K562 (cell line): ENCODE measurements around the gene PRKCB. TPM values are rescaled to one million over a fixed set of nuclear protein-coding genes. Genes with fewer than 3 reads are reported as not detected.

Experiments used
- BCL6 ChIP-seq: fragments of 250-450 bp; sonication (Bioruptor Pico); IDR thresholded peaks from 2 replicates; pipeline ENCODE4 v1.4.0; 2020
- KDM1A ChIP-seq, 2 experiments: fragments of 450-650 bp; IDR thresholded peaks; 2 replicates each; pipeline ENCODE4 v1.6.1; 2016; ENCODE audit warnings: mild to moderate bottlenecking in 2 of 2
- KDM5B ChIP-seq: fragments of 200-600 bp; sonication (generic); IDR thresholded peaks from 2 replicates; pipeline ENCODE4 v1.6.1; 2012; ENCODE audit warnings: low read depth, mild to moderate bottlenecking, moderate library complexity, low read length, control low read depth, inconsistent platforms; ENCODE audit not compliant: insufficient replicate concordance
- NONO ChIP-seq, 2 experiments: fragments of 200-400 bp in 1 of 2; fragments of 450-650 bp in 1 of 2; formaldehyde crosslinking in 1 of 2; IDR thresholded peaks; 2 replicates each; pipeline ENCODE4 v1.6.1; 2017; ENCODE audit warnings: low read depth in 2 of 2, mild to moderate bottlenecking in 2 of 2, moderate library complexity in 2 of 2, low read length in 1 of 2
- POLR2H ChIP-seq: IDR thresholded peaks from 2 replicates; pipeline ENCODE4 v1.6.1; 2016; ENCODE audit warnings: missing genetic modification characterization, low read depth, mild to moderate bottlenecking, control low read depth, missing compliant biosample characterization, moderate library complexity
- RBBP5 ChIP-seq: fragments of 200-600 bp; sonication (generic); IDR thresholded peaks from 2 replicates; pipeline ENCODE4 v1.6.1; 2012; ENCODE audit warnings: borderline replicate concordance, mild to moderate bottlenecking, low read length, control low read depth, inconsistent platforms; ENCODE audit not compliant: insufficient read depth, poor library complexity, severe bottlenecking
- SETDB1 ChIP-seq: IDR thresholded peaks from one replicate; pipeline ENCODE4 v1.6.1; 2012; ENCODE audit warnings: low read length, control low read depth, inconsistent platforms
- TAF15 ChIP-seq: fragments of 200-400 bp; formaldehyde crosslinking; IDR thresholded peaks from 2 replicates; pipeline ENCODE4 v1.6.1; 2017; ENCODE audit warnings: mild to moderate bottlenecking, low read depth, low read length, moderate library complexity
- XRCC5 ChIP-seq: fragments of 200-400 bp; formaldehyde crosslinking; IDR thresholded peaks from 2 replicates; pipeline ENCODE4 v1.6.1; 2017; ENCODE audit warnings: low read depth, mild to moderate bottlenecking, low read length
- ZBTB11 ChIP-seq, 3 experiments: fragments of 200-800 bp in 1 of 3; fragments of 250-450 bp in 1 of 3; fragments of 450-650 bp in 1 of 3; sonication (Bioruptor Pico) in 1 of 3; sonication (Bioruptor generic) in 1 of 3; formaldehyde crosslinking in 1 of 3; IDR thresholded peaks; 2 replicates each; pipeline versions ENCODE4 v1.6.1 to v1.8.0; 2016 to 2022; ENCODE audit warnings: mild to moderate bottlenecking in 2 of 3, missing genetic modification characterization in 2 of 3, missing compliant biosample characterization in 1 of 3, moderate library complexity in 1 of 3
- ZBTB17 ChIP-seq: fragments of 450-650 bp; formaldehyde crosslinking; IDR thresholded peaks from 2 replicates; pipeline ENCODE4 v1.4.0; 2020; ENCODE audit warnings: mild to moderate bottlenecking
- ZBTB8A ChIP-seq: fragments of 450-650 bp; IDR thresholded peaks from 2 replicates; pipeline ENCODE4 v1.6.1; 2018; ENCODE audit warnings: mild to moderate bottlenecking, moderate library complexity; ENCODE audit not compliant: partially characterized antibody
- ZNF184 ChIP-seq: sonication (generic); formaldehyde crosslinking; IDR thresholded peaks from 2 replicates; pipeline ENCODE4 v1.5.0; 2020; ENCODE audit warnings: missing genetic modification reagents
- ZNF76 ChIP-seq: fragments of 250-450 bp; sonication (Bioruptor Pico); IDR thresholded peaks from 2 replicates; pipeline ENCODE4 v1.4.0; 2020; ENCODE audit warnings: mild to moderate bottlenecking, moderate library complexity, borderline replicate concordance
- polyA plus RNA-seq, 8 experiments: library from polyadenylated mRNA; depleted of rRNA in 4 of 8; stranded (reverse) in 5 of 8; unstranded in 3 of 8; fragments of >200 nt; fragmentation: Nextera tagmentation in 2 of 8; fragmentation: Illumina TruSeq in 1 of 8; extraction: Ambion mirVana in 2 of 8; extraction: Trizol in 1 of 8; gene quantifications; 2 replicates each; pipeline versions ENCODE4 v1.2.1 to v1.2.3, GENCODE V29; 2011 to 2014; ENCODE audit warnings: inconsistent platforms in 1 of 8, missing spikeins in 1 of 8
- total RNA-seq, 7 experiments: library from RNA; depleted of rRNA in 6 of 7; stranded (reverse); fragments of >200 nt in 6 of 7; fragmentation: Illumina TruSeq in 2 of 7; extraction: Trizol in 2 of 7; gene quantifications; 2 replicates each; pipeline versions ENCODE4 v1.2.1 to v1.2.3, GENCODE V29; 2011 to 2021; ENCODE audit warnings: low replicate concordance in 1 of 7
- TF ChIP-seq, protein P1 (sequence below), 2 experiments: fragments of 450-650 bp in 1 of 2; sonication (generic) in 1 of 2; formaldehyde crosslinking in 1 of 2; IDR thresholded peaks; 2 replicates each; pipeline versions ENCODE4 v1.7.1 to v1.9.0; 2016 to 2022; ENCODE audit warnings: inconsistent platforms in 1 of 2, mild to moderate bottlenecking in 1 of 2, missing genetic modification reagents in 1 of 2

Gene PRKCB
- total and polyA plus RNA-seq, 9 of the 15 experiments (the other 6 are each of a cell fraction or from before 2014, with no cell fraction given), result 49.9 to 276 (median 148) TPM

GRCh38 chr16:23836078-23836403 lies 258 bp downstream of the PRKCB start (continued):
- 0 out of 4 replicates have a peak, but pooled peaks of 1 of the 2 experiments have one; percentile 49 for TF ChIP-seq NONO (IDR thresholded peaks at IDR 0.05; ENCODE audit: low read depth in 2 of 2, low read length in 1 of 2)
- TF ChIP-seq BCL6 (CRISPR knock-in tag), result no peak
- TF ChIP-seq, protein P1, sequence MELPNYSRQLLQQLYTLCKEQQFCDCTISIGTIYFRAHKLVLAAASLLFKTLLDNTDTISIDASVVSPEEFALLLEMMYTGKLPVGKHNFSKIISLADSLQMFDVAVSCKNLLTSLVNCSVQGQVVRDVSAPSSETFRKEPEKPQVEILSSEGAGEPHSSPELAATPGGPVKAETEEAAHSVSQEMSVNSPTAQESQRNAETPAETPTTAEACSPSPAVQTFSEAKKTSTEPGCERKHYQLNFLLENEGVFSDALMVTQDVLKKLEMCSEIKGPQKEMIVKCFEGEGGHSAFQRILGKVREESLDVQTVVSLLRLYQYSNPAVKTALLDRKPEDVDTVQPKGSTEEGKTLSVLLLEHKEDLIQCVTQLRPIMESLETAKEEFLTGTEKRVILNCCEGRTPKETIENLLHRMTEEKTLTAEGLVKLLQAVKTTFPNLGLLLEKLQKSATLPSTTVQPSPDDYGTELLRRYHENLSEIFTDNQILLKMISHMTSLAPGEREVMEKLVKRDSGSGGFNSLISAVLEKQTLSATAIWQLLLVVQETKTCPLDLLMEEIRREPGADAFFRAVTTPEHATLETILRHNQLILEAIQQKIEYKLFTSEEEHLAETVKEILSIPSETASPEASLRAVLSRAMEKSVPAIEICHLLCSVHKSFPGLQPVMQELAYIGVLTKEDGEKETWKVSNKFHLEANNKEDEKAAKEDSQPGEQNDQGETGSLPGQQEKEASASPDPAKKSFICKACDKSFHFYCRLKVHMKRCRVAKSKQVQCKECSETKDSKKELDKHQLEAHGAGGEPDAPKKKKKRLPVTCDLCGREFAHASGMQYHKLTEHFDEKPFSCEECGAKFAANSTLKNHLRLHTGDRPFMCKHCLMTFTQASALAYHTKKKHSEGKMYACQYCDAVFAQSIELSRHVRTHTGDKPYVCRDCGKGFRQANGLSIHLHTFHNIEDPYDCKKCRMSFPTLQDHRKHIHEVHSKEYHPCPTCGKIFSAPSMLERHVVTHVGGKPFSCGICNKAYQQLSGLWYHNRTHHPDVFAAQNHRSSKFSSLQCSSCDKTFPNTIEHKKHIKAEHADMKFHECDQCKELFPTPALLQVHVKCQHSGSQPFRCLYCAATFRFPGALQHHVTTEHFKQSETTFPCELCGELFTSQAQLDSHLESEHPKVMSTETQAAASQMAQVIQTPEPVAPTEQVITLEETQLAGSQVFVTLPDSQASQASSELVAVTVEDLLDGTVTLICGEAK (IDR thresholded peaks at IDR 0.05), result no peak
- TF ChIP-seq, protein P1 (CRISPR knock-in tag; IDR thresholded peaks at IDR 0.05), result no peak
- TF ChIP-seq SETDB1, result no peak
- TF ChIP-seq KDM5B, result peak; percentile 65
- TF ChIP-seq RBBP5, result peak; percentile 50
- no peak for TF ChIP-seq XRCC5
- 0 out of 6 replicates have a peak, but pooled peaks of 1 of the 3 experiments have one; percentile 36 for TF ChIP-seq ZBTB11 (CRISPR knock-in tag; IDR thresholded peaks at IDR 0.05)
- TF ChIP-seq POLR2H (tag), result no peak
- no peak for TF ChIP-seq ZBTB17 (CRISPR knock-in tag)
- no peak for TF ChIP-seq ZBTB8A
- TF ChIP-seq TAF15, result no peak
- no peak for TF ChIP-seq KDM1A (IDR thresholded peaks at IDR 0.05)
- TF ChIP-seq ZNF76, result no peak
- TF ChIP-seq ZNF184, result no peak
